22Rv1 (cell line): ENCODE measurements around the gene SENP8.

Experiments used
- CTCF ChIP-seq: fragments of 450-650 bp; IDR thresholded peaks from 2 replicates; pipeline ENCODE4 v1.5.1; 2017; ENCODE audit warnings: mild to moderate bottlenecking
- ZFX ChIP-seq: fragments of 450-650 bp; IDR thresholded peaks from 2 replicates; pipeline ENCODE4 v1.6.1; 2017; ENCODE audit warnings: antibody characterized with exemption, borderline replicate concordance

GRCh38 chr15:72068856-72069255 is 49.3 kb upstream of the SENP8 start:
- TF ChIP-seq CTCF (no peak), ZFX (no peak)
